HG03432 (cell line): ENCODE results near the gene YY1.
"Not testable (repeated sequence)": the region's sequence is repeated elsewhere in the genome, so short reads cannot be mapped to it uniquely, and the experiment has no call there.

Experiments used
- ATAC-seq: cut with Tn5 transposase; IDR thresholded peaks from one replicate; pipeline ENCODE4 v1.9.1; 2021; ENCODE audit warnings: mild to moderate bottlenecking, moderate library complexity; ENCODE audit not compliant: unreplicated experiment

The YY1 gene

DNA sequence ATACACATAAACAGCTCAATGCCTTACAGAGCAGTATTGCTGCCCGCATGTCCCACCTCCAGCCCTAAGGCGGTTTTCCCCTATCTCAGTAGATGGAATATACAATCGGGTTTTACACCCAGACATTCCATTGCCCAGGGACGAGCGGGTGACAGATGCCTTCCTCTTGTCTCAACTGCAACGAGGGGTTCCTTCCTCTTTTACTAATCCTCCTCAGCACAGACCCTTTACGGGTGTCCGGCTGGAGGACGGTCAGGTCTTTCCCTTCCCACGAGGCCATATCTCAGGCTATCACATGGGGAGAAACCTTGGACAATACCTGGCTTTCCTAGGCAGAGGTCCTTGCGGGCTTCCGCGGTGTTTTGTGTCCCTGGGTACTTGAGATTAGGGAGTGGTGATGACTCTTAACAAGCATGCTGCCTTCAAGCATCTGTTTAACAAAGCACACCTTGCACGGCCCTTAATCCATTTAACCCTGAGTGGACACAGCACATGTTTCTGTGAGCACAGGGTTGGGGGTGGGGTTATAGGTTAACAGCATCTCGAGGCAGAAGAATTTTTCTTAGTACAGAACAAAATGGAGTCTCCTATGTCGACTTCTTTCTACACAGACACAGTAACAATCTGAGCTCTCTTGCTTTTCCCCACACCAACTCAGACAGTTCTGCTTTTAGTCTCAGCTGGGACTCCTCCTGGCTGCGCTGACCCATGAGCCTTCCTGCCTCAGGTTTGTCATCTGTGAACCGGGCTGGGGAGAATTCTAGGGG, 73.3 kb downstream of the YY1 start:
- ATAC-seq: not testable (repeated sequence)

- no peak for ATAC-seq
These were observed 74.0 kb downstream of the YY1 start for GRCh38 chr14:100312877-100313400.

- ATAC-seq: no peak
These were observed 74.7 kb downstream of the YY1 start for GRCh38 chr14:100313464-100314230.

DNA sequence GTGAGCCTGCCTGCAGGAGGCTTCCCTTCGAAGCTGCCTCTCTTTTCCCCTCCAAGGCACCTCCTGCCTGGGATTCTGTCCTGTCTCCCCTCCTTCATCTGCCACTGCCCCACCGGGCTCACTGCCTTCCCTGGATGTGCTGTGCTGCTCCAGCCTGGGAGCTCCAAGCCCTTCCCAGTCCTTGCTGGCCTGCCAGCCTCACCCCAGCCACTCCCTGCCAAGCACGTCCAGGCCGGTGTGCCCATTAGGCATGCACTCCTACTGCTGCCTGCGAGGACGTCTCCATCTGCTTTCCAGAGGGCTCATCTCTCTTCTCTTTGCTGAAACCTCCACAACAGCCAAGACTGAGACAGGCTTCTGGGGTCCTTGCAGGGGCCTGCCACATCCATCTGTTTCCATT, 75.8 kb downstream of the YY1 start:
- ATAC-seq: no peak

- ATAC-seq: no peak
These were observed 78.4 kb downstream of the YY1 start for GRCh38 chr14:100317389-100317788.

GRCh38 chr14:100317912-100318808, 79.2 kb downstream of the YY1 start:
- ATAC-seq: peak; percentile 91

- no peak for ATAC-seq
These were observed 81.4 kb downstream of the YY1 start for GRCh38 chr14:100320157-100320856.

DNA sequence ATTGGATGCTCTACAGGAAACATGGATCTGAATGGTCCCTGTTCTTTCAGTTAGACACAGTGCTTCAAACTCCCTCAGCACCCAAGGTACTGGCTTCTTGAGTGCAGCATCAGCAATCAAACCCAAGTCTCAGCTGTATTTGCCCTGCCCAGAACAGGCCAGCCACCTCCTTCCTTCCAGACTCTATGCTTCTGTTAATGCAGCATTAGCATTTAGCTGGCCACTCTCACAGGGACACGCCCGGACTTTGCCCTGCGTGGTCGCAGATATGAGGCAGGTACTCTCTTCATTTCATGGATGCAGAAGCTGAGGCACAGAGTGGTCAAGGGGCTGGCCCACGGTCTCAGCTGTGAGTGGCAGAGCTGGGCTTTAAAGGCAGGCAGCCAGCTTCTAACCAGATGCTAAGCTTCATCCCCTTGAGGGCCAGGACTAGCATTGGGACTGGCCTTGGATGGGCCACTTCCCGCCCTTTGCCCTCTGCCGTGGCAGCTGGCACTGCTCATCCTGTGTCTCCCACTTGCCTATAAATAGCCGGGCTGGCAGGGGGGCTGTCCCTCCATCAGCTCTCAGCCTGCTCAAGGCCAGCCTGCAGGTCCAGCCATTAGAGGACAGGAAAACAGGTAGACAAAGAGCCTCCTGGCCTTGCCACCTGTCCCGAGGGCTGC, 82.7 kb downstream of the YY1 start:
- no peak for ATAC-seq

- no peak for ATAC-seq
These were observed 83.4 kb downstream of the YY1 start for GRCh38 chr14:100322138-100322957.

DNA sequence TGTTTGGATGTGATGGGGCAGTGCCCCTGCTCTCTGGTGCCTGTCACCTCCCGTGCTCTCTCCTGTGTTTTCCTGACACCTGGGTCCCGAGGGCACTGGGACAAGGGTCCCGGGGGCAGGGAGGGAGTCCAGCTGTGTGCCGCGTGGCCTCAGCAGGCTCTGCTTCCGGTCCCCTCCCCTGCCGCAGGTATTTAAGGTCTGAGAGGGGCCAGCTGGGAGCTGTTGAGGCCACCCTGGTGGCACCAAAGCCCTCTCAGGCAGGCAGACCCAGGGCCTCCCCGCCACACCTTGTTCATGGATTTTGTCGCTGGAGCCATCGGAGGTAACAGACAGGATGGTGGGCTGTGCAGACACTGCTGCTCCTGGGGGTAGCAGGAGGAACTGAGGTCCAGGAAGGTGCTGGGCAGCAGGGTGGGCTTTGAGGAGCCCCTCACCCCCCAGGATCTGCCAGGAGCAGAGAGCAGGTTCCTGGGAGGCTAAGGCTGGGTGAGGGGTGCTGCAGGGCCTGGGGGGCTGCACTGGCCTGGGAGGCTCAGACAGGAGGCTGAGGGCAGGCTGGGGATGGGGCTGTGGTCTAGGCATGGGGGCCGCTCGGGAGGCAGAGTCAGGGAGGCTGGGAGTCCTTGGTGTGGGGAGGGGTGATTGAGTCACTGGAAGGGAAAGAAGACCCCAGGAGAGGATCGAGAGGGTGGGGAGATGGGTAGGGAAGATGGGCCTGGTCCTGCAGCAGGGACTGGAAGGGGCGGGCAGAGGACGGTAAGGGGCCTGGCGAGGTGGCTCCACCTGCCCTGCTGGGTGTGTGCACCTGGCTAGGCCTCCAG, 84.4 kb downstream of the YY1 start, which contains the start of gene SLC25A47:
SLC25A47 (plus strand) TSS at position 219 of the 821 bp plus-strand sequence; CDS start at position 295, 76 bp downstream.
- ATAC-seq: no peak

- ATAC-seq: no peak
These were observed 85.0 kb downstream of the YY1 start for GRCh38 chr14:100323942-100324307.

GRCh38 chr14:100325231-100325632, 86.3 kb downstream of the YY1 start:
- no peak for ATAC-seq

- no peak for ATAC-seq
These were observed 87.0 kb downstream of the YY1 start for GRCh38 chr14:100325958-100326357.

GRCh38 chr14:100327128-100327527, 88.2 kb downstream of the YY1 start:
- no peak for ATAC-seq

DNA sequence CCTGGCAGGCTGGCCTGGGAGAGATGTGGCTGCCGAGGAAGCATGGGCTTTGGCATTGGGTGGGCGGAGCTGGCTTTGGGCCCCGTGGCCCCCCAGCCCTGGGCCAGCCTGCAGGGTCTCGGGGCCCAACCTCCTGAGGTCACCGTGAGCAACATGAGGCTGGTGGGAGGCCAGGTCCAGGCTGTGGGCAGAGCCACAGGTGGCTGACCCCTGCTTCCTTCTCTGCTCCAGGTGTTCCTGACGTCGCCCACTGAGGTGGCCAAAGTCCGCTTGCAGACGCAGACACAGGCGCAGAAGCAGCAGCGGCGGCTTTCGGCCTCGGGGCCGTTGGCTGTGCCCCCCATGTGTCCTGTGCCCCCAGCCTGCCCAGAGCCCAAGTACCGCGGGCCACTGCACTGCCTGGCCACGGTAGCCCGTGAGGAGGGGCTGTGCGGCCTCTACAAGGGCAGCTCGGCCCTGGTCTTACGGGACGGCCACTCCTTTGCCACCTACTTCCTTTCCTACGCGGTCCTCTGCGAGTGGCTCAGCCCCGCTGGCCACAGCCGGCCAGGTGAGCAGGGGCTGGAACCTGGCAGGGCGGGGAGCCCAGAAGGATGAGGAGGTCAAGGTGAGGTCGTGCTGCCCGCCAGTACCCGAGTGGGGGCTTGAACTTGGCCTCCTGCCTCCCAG, 89.7 kb downstream of the YY1 start:
- no peak for ATAC-seq

DNA sequence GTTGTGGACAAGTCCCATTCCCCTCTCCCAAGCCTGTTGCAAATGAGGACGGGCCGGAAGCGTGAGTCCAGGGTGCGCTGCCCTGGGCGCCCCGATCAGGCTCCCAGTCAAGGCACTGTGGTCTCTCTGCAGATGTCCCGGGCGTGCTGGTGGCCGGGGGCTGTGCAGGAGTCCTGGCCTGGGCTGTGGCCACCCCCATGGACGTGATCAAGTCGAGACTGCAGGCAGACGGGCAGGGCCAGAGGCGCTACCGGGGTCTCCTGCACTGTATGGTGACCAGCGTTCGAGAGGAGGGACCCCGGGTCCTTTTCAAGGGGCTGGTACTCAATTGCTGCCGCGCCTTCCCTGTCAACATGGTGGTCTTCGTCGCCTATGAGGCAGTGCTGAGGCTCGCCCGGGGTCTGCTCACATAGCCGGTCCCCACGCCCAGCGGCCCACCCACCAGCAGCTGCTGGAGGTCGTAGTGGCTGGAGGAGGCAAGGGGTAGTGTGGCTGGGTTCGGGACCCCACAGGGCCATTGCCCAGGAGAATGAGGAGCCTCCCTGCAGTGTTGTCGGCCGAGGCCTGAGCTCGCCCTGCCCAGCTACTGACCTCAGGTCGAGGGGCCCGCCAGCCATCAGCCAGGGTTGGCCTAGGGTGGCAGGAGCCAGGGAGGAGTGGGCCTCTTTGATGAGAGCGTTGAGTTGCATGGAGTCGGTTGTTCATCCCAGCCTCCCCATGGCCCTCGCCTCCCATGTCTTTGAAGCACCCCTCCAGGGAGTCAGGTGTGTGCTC, 90.5 kb downstream of the YY1 start:
- ATAC-seq: no peak

DNA sequence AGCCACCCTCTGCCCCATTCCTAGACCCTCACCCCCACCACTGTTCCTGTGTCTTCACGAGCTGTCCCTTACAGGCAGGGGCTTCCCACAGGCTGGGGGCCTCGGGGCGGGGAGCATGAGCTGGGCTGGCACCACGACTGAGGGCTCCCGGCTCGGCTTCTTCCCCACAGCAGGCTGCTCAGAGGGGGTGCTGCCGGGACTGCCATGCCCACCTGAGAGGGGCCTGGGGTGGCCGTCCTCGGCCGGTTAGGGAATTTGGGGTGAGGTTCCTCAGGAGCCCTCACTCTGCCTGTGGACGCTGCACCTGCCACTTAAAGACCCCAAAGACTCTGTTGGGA, 91.0 kb downstream of the YY1 start:
- no peak for ATAC-seq
